BE2C (cell line): ENCODE results near the gene TTLL3.
"Not testable (repeated sequence)": the region's sequence is repeated elsewhere in the genome, so short reads cannot be mapped to it uniquely, and the experiment has no call there.

Source experiments
- DNase-seq: peaks from one replicate; pipeline ENCODE4 v3.0.0-alpha.2; 2020
- H3K27me3 ChIP-seq: fragments of 250-450 bp; sonication (Bioruptor Pico); 2 replicates; pipeline ENCODE4 v1.5.1; 2020; ENCODE audit warnings: mild to moderate bottlenecking
- H3K36me3 ChIP-seq: fragments of 250-450 bp; sonication (Bioruptor Pico); 2 replicates; pipeline ENCODE4 v1.5.1; 2020; ENCODE audit warnings: mild to moderate bottlenecking
- H3K4me1 ChIP-seq: fragments of 250-450 bp; sonication (Bioruptor Pico); 2 replicates; pipeline ENCODE4 v1.5.1; 2020
- H3K4me3 ChIP-seq: 2 replicates; pipeline ENCODE4 v1.5.1; 2011; ENCODE audit warnings: low read depth, low read length
- H3K9me3 ChIP-seq: fragments of 250-450 bp; sonication (Bioruptor Pico); 2 replicates; pipeline ENCODE4 v1.5.1; 2020
- TF ChIP-seq, protein P1 (sequence below): IDR thresholded peaks from 2 replicates; pipeline ENCODE4 v1.5.1; 2012; ENCODE audit warnings: mild to moderate bottlenecking, low read depth, low read length

TTLL3 gene

DNA sequence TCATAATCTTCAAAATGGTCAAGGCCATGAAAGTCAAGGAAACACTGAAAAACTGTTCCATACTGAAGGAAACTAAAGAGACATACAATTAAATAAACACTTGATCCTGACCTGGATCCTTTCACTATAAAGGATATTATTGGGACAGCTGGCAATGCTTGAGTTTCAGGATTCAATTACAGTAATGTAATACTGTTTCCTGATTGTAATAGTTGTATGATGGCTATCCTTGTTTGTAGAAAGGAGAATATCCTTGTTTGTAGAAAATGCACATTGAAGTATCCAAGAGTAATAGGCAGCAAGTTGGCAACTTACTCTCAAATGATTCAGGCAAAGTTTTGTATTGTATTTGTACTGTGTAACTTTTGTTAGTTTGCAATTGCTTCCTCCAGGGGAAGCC lies 65.4 kb downstream of the TTLL3 start:
- Histone ChIP-seq H3K9me3 (no peaks in the 10 kb centered on the region), H3K4me1 (no peaks in the 10 kb centered on the region), H3K36me3 (no peaks in the 10 kb centered on the region), H3K4me3 (no peak overlapping the region), H3K27me3 (no peaks in the 10 kb centered on the region)
- TF ChIP-seq, protein P1, sequence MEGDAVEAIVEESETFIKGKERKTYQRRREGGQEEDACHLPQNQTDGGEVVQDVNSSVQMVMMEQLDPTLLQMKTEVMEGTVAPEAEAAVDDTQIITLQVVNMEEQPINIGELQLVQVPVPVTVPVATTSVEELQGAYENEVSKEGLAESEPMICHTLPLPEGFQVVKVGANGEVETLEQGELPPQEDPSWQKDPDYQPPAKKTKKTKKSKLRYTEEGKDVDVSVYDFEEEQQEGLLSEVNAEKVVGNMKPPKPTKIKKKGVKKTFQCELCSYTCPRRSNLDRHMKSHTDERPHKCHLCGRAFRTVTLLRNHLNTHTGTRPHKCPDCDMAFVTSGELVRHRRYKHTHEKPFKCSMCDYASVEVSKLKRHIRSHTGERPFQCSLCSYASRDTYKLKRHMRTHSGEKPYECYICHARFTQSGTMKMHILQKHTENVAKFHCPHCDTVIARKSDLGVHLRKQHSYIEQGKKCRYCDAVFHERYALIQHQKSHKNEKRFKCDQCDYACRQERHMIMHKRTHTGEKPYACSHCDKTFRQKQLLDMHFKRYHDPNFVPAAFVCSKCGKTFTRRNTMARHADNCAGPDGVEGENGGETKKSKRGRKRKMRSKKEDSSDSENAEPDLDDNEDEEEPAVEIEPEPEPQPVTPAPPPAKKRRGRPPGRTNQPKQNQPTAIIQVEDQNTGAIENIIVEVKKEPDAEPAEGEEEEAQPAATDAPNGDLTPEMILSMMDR, result no peak
- no peak for DNase-seq

DNA sequence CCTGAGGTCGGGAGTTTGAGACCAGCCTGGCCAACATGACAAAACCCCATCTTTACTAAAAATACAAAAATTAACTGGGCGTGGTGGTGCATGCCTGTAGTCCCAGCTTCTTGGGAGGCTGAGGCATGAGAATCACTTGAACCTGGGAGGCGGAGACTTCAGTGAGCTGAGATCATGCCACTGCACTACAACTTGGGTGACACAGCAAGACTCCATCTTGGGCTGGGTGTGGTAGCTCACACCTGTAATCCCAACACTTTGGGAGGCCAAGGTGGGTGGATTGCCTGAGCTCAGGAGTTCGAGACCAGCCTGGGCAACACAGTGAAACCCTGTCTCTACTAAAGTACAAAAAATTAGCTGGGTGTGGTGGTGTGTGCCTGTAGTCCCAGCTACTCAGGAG lies 66.2 kb downstream of the TTLL3 start:
- H3K4me3 ChIP-seq, H3K36me3 ChIP-seq, H3K27me3 ChIP-seq, H3K4me1 ChIP-seq, DNase-seq, H3K9me3 ChIP-seq: not testable (repeated sequence)

DNA sequence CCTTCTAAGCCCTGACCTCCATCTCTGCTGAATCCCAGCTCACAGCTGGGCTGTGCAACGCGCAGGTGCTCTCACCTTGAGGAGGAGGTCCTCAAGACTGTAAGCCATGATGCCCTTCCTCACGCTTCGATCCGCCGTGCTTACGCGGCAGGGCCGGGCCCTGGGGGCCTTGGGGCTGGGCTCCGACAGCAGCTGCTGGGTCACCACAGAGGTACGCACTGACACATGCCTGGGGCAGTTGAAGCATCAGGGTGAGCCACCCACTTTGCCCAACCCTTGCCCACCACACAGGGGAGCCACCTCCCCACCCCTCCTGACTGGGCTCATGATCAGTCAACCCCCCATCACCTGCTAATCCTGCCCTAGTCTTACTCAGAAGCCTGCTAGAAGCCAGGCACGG lies 66.9 kb downstream of the TTLL3 start:
- no peak for DNase-seq
- Histone ChIP-seq H3K36me3 (no peaks in the 10 kb centered on the region), H3K27me3 (no peaks in the 10 kb centered on the region), H3K4me3 (no peak overlapping the region), H3K4me1 (no peaks in the 10 kb centered on the region), H3K9me3 (no peaks in the 10 kb centered on the region)
- TF ChIP-seq, protein P1, result no peak

DNA sequence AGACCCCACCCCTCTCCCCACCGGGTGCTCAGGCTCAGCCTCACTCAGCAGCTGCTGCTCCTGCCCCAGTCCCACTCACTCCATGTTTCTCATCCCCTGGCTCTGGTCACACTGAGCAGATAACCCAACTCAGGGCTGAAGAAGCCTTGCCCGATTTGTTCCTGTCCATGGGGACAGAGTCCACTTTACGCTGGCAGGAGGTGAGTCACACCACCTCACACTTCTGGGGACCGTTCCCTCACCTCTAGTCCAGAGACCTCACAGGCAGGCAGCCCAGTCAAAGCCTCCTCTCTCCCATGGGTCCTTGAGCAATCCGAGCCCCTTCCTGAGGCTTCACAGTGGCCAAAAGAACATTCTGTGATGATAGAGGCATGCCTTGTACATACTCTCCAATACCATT lies 68.6 kb downstream of the TTLL3 start:
- H3K4me1 ChIP-seq, result no peaks in the 10 kb centered on the region
- TF ChIP-seq, protein P1, result no peak
- no peak overlapping the region for H3K4me3 ChIP-seq
- H3K36me3 ChIP-seq, result no peaks in the 10 kb centered on the region
- no peaks in the 10 kb centered on the region for H3K9me3 ChIP-seq
- DNase-seq, result no peak
- no peaks in the 10 kb centered on the region for H3K27me3 ChIP-seq

GRCh38 chr3:9879830-9880549 lies 69.9 kb downstream of the TTLL3 start, which contains the start of gene CIDEC:
Gene CIDEC (minus strand): TSS chr3:9880253. CDS start chr3:9878486, 1,767 bp downstream.
- no peak within 1 kb of the TSS for H3K4me3 ChIP-seq
- no peak for DNase-seq
- no peaks in the 10 kb centered on the region for H3K4me1 ChIP-seq
- H3K27me3 ChIP-seq, result no peaks in the 10 kb centered on the region
- TF ChIP-seq, protein P1, result no peak
- H3K36me3 ChIP-seq, result no peaks in the 10 kb centered on the region
- H3K9me3 ChIP-seq, result no peaks in the 10 kb centered on the region

- Histone ChIP-seq H3K27me3 (no peaks in the 10 kb centered on the region), H3K9me3 (no peaks in the 10 kb centered on the region), H3K4me3 (no peak overlapping the region), H3K4me1 (no peaks in the 10 kb centered on the region), H3K36me3 (no peaks in the 10 kb centered on the region)
- no peak for DNase-seq
- TF ChIP-seq, protein P1, result no peak
Observed at GRCh38 chr3:9881441-9881840, 71.4 kb downstream of the TTLL3 start.
